ENCODE data around the gene TBC1D1. TPM values are rescaled to one million over a fixed set of nuclear protein-coding genes. Genes with fewer than 3 reads are reported as not detected.

TBC1D1 gene
- total RNA-seq, 4 donors from 2014 or later = 15.9 to 24.0 (median 20.0) TPM

DNA sequence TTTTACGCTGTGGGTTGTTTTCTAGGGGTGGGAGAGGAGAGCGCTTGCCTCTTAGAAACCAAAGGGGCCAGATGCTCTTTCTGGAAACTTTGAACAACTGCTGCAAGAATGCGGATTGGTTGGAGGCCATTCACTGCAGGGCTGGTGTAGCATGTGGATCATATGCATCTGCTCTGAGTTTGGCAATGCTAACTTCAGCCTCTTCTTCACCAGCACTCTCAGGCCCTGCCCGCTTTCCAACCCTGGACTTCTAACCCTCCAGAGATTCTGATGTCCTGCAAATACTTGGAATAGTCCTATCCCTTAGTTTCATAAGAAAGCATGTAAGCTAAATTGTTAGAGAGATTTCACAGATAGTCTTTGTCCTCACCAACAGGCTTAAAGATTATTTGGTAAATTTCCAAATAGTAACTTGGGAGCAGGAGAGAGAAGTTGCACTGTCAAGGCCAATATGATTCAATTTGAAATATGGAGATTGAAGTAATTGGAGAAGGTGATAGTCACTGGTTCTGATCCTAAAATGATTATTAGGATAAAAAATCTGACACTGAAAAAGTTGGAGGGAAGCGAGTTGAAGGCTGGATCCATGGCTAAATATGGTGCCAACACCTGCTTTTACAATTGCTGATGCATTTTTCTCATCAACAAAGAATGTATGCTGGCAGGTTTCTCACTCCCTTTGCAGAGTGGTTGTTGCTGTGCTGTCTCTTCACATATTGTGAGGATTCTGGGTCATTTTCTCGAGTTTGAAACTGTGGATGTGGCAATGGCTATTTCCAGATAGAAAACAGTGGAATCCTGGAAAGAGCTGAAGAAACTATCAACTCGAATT is 279.7 kb downstream of the TBC1D1 start:
- DNase-seq (ENCODE audit: low spot score in 2 of 2) = no peak
- WGBS, 2 donors = 69 to 70% methylated on average over 7 of the region's 7 CpGs

DNA sequence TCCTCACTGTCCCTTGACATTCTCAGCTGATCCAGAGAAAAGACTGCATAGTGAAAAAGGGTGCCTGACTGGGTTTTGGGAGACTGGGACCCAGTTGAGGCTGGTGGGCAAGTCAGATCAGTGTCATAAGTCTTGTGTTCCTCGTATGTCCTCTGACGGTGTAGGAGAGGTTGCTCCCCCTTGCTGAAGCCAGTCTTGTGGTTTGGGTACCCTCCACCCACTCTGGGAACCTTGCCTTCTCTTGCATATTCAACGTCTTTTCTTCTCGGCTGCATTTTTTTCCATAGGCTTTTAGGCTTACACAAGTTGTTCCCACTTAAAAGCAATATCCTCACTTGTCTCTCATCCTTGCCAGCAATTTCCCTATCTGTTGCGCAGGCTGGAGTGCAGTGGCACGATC is 281.2 kb downstream of the TBC1D1 start:
- 78 to 83% methylated on average over 6 of the region's 6 CpGs for WGBS, 2 donors
- TF ChIP-seq, protein P1, sequence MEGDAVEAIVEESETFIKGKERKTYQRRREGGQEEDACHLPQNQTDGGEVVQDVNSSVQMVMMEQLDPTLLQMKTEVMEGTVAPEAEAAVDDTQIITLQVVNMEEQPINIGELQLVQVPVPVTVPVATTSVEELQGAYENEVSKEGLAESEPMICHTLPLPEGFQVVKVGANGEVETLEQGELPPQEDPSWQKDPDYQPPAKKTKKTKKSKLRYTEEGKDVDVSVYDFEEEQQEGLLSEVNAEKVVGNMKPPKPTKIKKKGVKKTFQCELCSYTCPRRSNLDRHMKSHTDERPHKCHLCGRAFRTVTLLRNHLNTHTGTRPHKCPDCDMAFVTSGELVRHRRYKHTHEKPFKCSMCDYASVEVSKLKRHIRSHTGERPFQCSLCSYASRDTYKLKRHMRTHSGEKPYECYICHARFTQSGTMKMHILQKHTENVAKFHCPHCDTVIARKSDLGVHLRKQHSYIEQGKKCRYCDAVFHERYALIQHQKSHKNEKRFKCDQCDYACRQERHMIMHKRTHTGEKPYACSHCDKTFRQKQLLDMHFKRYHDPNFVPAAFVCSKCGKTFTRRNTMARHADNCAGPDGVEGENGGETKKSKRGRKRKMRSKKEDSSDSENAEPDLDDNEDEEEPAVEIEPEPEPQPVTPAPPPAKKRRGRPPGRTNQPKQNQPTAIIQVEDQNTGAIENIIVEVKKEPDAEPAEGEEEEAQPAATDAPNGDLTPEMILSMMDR (IDR thresholded peaks at IDR 0.05) = no peak
- TF ChIP-seq POLR2A (IDR thresholded peaks at IDR 0.05) = no peak
- intact Hi-C loops (cut with DNase I; ENCODE audit: low total_unique reads) = loop anchor here (10.0 kb wide), 1 partner anchor 107 kb away; no protein-coding TSS in a partner anchor
- no peak for DNase-seq (ENCODE audit: low spot score in 2 of 2)
- no peak overlapping the region for H3K4me3 ChIP-seq (ENCODE audit: low read depth, poor library complexity, severe bottlenecking)

More for the DNA sequence above, 279.7 kb downstream of the TBC1D1 start:
- H3K4me3 ChIP-seq (ENCODE audit: low read depth, poor library complexity, severe bottlenecking) = no peak overlapping the region
- intact Hi-C loops (cut with DNase I; ENCODE audit: low total_unique reads) = loop anchor here (10.0 kb wide), 1 partner anchor 106 kb away; no protein-coding TSS in a partner anchor
- TF ChIP-seq POLR2A (IDR thresholded peaks at IDR 0.05) = no peak
- TF ChIP-seq, protein P1 (IDR thresholded peaks at IDR 0.05) = no peak

DNA sequence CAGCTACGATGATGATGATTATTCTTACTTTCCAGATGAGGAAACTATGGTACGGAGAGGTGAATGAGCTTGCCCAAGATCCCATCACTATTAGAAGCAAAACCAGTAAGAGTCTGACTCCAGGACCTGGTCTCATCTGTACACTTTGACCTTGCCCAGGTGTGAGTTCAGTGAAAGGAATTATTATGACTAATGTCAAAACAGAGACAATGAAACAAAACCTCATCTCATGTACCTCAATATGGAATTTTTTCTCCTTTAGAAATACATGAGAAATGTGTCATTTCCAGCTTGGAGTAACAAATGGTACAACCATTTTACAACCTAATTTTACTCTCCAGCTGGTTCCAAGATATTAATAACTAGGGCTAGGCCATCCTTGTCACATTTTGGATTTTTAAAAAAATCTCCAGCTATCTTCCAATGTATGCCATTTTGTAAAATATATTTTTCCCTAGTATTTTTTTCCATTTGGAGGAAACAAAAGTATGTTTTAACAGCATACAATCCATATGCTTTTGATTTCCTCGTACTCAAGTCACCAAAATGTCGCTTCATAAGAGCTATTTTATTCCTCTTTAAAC is 283.1 kb downstream of the TBC1D1 start:
- H3K4me3 ChIP-seq (ENCODE audit: low read depth, poor library complexity, severe bottlenecking) = no peak overlapping the region
- WGBS, 2 donors = 83 to 86% methylated on average over 4 of the region's 4 CpGs
- intact Hi-C loops (cut with DNase I; ENCODE audit: low total_unique reads) = loop anchor here (10.0 kb wide), 1 partner anchor 109 kb away; no protein-coding TSS in a partner anchor
- no peak for DNase-seq (ENCODE audit: low spot score in 2 of 2)
- no peak for TF ChIP-seq POLR2A (IDR thresholded peaks at IDR 0.05)
- TF ChIP-seq, protein P1 (IDR thresholded peaks at IDR 0.05) = no peak

DNA sequence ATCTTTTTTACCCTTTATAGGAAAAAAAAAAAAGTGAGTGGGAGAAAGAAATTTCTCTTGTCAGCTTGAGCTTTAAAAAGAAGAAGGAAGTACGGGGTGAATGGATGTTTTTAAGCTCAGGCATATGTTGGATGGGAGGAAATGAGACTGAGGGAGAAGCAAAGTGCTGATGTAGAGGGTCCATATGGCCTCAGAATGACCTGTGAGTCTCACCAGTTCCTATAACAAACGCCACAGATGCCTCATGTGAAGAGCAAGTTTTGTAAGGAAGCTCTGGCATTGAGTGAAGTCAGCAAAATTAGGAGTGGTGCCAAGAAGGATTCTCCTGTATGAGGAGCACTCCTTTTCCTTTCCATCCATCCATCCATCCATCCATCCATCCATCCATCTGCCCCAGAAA is 283.9 kb downstream of the TBC1D1 start:
- DNase-seq (ENCODE audit: low spot score in 2 of 2) = no peak
- no peak overlapping the region for H3K4me3 ChIP-seq (ENCODE audit: low read depth, poor library complexity, severe bottlenecking)
- intact Hi-C loops (cut with DNase I; ENCODE audit: low total_unique reads) = loop anchor here (5.0 to 10.0 kb wide), 2 partner anchors 110 to 502 kb away; no protein-coding TSS in a partner anchor
- TF ChIP-seq, protein P1 (IDR thresholded peaks at IDR 0.05) = no peak
- TF ChIP-seq POLR2A (IDR thresholded peaks at IDR 0.05) = no peak
- 64 to 78% methylated on average over 2 of the region's 2 CpGs for WGBS, 2 donors

DNA sequence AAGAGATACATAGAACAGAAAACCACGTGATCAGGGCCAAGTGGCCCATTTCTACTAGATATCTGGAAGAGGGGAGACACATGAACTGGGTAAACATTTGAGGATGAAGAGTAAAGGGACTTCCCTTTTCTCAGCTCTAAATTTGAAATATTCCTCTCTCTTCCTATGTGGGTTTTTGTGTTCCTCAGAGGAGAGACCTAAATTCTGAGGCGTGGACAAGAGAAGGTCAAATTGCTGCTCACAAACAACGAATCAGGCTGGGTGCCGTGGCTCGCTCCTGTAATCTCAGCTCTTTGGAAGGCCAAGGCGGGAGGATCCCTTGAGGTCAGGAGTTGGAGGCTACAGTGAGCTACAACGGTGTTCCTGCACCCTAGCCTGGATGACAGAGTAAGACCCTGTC is 285.3 kb downstream of the TBC1D1 start:
- TF ChIP-seq POLR2A (IDR thresholded peaks at IDR 0.05) = no peak
- TF ChIP-seq, protein P1 (IDR thresholded peaks at IDR 0.05) = no peak
- 84 to 94% methylated on average over 7 of the region's 7 CpGs for WGBS, 2 donors
- no peak overlapping the region for H3K4me3 ChIP-seq (ENCODE audit: low read depth, poor library complexity, severe bottlenecking)
- no peak for DNase-seq (ENCODE audit: low spot score in 2 of 2)
- intact Hi-C loops (cut with DNase I; ENCODE audit: low total_unique reads) = loop anchor here (5.0 to 10.0 kb wide), 2 partner anchors 111 to 501 kb away; no protein-coding TSS in a partner anchor
